ENCODE results near the gene IRS2. TPM values are rescaled to one million over a fixed set of nuclear protein-coding genes. Genes with fewer than 3 reads are reported as not detected.

IRS2 gene, protein sequence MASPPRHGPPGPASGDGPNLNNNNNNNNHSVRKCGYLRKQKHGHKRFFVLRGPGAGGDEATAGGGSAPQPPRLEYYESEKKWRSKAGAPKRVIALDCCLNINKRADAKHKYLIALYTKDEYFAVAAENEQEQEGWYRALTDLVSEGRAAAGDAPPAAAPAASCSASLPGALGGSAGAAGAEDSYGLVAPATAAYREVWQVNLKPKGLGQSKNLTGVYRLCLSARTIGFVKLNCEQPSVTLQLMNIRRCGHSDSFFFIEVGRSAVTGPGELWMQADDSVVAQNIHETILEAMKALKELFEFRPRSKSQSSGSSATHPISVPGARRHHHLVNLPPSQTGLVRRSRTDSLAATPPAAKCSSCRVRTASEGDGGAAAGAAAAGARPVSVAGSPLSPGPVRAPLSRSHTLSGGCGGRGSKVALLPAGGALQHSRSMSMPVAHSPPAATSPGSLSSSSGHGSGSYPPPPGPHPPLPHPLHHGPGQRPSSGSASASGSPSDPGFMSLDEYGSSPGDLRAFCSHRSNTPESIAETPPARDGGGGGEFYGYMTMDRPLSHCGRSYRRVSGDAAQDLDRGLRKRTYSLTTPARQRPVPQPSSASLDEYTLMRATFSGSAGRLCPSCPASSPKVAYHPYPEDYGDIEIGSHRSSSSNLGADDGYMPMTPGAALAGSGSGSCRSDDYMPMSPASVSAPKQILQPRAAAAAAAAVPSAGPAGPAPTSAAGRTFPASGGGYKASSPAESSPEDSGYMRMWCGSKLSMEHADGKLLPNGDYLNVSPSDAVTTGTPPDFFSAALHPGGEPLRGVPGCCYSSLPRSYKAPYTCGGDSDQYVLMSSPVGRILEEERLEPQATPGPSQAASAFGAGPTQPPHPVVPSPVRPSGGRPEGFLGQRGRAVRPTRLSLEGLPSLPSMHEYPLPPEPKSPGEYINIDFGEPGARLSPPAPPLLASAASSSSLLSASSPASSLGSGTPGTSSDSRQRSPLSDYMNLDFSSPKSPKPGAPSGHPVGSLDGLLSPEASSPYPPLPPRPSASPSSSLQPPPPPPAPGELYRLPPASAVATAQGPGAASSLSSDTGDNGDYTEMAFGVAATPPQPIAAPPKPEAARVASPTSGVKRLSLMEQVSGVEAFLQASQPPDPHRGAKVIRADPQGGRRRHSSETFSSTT (N-terminal part only)
- 34.8 to 55.9 TPM (median 44.4 TPM) in 5 replicates for total RNA-seq (2022; extraction: Qiagen RNA extraction)

GRCh38 chr13:109786457-109787134 is at the start of gene IRS2:
IRS2 (minus strand) TSS chr13:109786583; CDS start chr13:109786053, 530 bp downstream.

Measured in A549 treated with Mapracorat at 1 μM for 4 hours (cell line).